Measurements from ENCODE around the gene EFS.

DNA sequence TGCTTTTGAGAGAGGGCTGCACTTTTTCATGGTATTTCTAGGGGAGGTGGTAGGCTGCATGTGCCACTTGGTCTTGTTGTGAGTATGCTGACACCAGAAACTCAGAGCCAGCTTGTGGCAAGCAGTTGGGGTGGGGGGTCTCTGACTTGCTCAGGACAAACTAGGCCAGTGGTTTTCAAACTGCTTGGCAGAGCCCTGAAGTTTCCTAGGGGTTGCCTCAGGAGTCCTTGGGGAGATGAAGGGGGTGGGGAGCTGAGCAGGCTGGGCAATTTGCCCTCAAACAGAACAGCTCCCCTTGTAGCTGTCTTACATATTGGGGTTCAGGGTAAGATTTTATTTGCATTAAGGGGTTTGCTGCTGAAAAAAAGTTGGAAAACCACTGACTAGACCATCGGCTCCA, 54.4 kb downstream of the EFS start:
- TF ChIP-seq, protein P1, sequence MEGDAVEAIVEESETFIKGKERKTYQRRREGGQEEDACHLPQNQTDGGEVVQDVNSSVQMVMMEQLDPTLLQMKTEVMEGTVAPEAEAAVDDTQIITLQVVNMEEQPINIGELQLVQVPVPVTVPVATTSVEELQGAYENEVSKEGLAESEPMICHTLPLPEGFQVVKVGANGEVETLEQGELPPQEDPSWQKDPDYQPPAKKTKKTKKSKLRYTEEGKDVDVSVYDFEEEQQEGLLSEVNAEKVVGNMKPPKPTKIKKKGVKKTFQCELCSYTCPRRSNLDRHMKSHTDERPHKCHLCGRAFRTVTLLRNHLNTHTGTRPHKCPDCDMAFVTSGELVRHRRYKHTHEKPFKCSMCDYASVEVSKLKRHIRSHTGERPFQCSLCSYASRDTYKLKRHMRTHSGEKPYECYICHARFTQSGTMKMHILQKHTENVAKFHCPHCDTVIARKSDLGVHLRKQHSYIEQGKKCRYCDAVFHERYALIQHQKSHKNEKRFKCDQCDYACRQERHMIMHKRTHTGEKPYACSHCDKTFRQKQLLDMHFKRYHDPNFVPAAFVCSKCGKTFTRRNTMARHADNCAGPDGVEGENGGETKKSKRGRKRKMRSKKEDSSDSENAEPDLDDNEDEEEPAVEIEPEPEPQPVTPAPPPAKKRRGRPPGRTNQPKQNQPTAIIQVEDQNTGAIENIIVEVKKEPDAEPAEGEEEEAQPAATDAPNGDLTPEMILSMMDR (IDR thresholded peaks at IDR 0.05) = no peak
- no peak for TF ChIP-seq EZH2 (IDR thresholded peaks at IDR 0.05; ENCODE audit: borderline replicate concordance, insufficient read depth, low read depth, low read length, poor library complexity, severe bottlenecking)

Measured in B cell (primary cell).